ENCODE data around the gene TMEM267.

GRCh38 chr5:43523662-43524072, 40.0 kb upstream of the TMEM267 start:
- TF ChIP-seq POLR2AphosphoS5 (IDR thresholded peaks at IDR 0.05) = no peak
- TF ChIP-seq POLR2A (IDR thresholded peaks at IDR 0.05; ENCODE audit: low read depth) = no peak

All from esophagus muscularis mucosa (tissue), 2 donors.